Amniotic epithelial cell (primary cell): ENCODE measurements around the gene TUBB8B.
"Not testable (repeated sequence)": the region's sequence is repeated elsewhere in the genome, so short reads cannot be mapped to it uniquely, and the experiment has no call there.

Source experiments
- DNase-seq: peaks from one replicate; pipeline ENCODE4 v3.0.0-alpha.2; 2010; ENCODE audit warnings: low read depth

The TUBB8B gene

GRCh38 chr18:12773-13172, 36.6 kb downstream of the TUBB8B start:
- DNase-seq: not testable (repeated sequence)

GRCh38 chr18:11383-12274, 37.8 kb downstream of the TUBB8B start:
- DNase-seq: not testable (repeated sequence)

GRCh38 chr18:10624-11184, 38.7 kb downstream of the TUBB8B start:
- DNase-seq: not testable (repeated sequence)

- DNase-seq: not testable (repeated sequence)
Observed at GRCh38 chr18:9937-10336, 39.5 kb downstream of the TUBB8B start.
